AG10803 (cell line): ENCODE results near the gene RPS26.
A peak's percentile ranks its signal among the peaks of the same experiment; 100 is the strongest.
"Not testable (repeated sequence)": the region's sequence is repeated elsewhere in the genome, so short reads cannot be mapped to it uniquely, and the experiment has no call there.

ENCODE experiments used
- DNase-seq: peaks from one replicate; pipeline ENCODE4 v3.0.0; 2010; ENCODE audit warnings: low read depth
- H3K4me3 ChIP-seq: 2 replicates; pipeline ENCODE4 v1.5.1; 2011; ENCODE audit warnings: mild to moderate bottlenecking, low read length, control low read depth
- TF ChIP-seq, protein P1 (sequence below): conservative IDR thresholded peaks from 2 replicates; pipeline ENCODE4 v1.5.1; 2011; ENCODE audit warnings: mild to moderate bottlenecking, low read length, control low read depth, inconsistent platforms

Gene RPS26

DNA sequence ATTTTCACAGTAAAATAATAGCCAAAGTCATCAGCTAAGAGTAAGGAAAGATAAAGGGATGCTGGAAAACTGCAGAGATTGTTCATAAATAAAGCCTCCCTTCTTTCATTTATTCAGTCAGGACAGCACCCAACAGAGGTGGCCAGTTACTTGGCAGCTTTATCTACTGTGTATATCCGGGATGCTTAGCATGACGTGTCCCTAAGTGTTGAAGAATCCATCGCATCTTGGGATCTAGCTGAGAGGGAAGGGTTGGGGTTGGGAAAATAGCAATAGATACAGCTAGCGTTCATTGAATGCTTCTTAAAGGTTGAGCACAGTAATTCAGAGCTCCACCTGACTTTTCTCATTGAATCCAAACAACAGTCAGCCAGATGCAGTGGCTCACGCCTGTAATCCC lies 32.7 kb downstream of the RPS26 start:
- no peak for DNase-seq
- no peak overlapping the region for H3K4me3 ChIP-seq
- TF ChIP-seq, protein P1, sequence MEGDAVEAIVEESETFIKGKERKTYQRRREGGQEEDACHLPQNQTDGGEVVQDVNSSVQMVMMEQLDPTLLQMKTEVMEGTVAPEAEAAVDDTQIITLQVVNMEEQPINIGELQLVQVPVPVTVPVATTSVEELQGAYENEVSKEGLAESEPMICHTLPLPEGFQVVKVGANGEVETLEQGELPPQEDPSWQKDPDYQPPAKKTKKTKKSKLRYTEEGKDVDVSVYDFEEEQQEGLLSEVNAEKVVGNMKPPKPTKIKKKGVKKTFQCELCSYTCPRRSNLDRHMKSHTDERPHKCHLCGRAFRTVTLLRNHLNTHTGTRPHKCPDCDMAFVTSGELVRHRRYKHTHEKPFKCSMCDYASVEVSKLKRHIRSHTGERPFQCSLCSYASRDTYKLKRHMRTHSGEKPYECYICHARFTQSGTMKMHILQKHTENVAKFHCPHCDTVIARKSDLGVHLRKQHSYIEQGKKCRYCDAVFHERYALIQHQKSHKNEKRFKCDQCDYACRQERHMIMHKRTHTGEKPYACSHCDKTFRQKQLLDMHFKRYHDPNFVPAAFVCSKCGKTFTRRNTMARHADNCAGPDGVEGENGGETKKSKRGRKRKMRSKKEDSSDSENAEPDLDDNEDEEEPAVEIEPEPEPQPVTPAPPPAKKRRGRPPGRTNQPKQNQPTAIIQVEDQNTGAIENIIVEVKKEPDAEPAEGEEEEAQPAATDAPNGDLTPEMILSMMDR: no peak

DNA sequence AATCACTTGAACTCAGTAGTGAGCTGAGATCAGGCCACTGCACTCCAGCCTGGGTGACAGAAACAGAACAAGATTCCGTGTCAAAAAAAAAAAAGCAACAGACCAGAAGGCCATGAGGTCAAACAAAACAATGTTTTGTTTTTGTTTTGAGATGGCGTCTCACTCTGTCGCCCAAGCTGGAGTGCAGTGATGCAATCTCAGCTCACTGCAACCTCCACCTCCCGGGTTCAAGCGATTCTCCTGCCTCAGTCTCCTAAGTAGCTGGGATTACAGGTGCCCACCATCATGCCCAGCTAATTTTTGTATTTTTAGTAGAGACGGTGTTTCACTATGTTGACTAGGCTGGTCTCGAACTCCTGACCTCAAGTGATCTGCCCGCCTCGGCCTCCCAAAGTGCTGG lies 36.2 kb downstream of the RPS26 start:
- H3K4me3 ChIP-seq, DNase-seq: not testable (repeated sequence)

- TF ChIP-seq, protein P1: no peak
- 0 out of 2 replicates have a peak overlapping the region, but pooled peaks have one; percentile 15 for H3K4me3 ChIP-seq
- DNase-seq: no peak
Measured at GRCh38 chr12:56078427-56078826, 36.7 kb downstream of the RPS26 start.

DNA sequence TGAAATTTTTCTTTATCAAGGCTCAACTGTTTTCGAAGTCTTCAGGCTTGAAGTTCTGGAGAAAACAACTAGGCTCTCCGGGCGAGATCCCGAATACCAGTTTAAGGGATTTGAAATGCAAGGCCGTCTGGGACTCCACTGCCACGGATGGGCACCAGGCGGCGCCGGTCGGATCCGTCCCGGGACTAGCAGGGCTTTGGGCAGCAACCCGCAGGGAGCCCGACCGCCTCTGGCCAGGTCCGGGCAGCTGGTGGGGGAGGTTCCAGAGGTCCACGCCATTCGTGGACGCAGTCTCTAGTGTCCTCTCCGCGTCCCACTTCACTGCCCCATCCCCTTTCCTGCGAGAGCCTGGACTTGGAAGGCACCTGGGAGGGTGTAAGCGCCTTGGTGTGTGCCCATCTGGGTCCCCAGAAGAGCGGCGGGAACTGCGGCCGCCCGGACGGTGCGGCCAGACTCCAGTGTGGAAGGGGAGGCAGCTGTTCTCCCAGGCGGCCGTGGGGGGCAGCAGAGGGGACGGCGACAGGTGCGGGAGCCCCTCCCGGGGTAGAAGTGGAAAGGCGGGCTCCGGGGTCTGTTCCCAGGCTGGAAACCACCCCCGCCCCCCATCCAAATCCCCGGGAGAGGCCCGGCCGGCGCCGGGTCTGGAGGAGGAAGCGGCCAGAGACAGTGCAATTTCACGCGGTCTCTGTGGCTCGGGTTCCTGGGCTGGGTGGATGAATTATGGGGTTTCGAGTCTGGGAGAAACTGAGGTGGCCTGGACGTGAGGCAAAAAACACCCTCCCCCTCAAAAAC lies 37.4 kb downstream of the RPS26 start:
- H3K4me3 ChIP-seq: peak overlapping the region; percentile 60
- TF ChIP-seq, protein P1: peak; percentile 76
- DNase-seq: peak; percentile 79

DNA sequence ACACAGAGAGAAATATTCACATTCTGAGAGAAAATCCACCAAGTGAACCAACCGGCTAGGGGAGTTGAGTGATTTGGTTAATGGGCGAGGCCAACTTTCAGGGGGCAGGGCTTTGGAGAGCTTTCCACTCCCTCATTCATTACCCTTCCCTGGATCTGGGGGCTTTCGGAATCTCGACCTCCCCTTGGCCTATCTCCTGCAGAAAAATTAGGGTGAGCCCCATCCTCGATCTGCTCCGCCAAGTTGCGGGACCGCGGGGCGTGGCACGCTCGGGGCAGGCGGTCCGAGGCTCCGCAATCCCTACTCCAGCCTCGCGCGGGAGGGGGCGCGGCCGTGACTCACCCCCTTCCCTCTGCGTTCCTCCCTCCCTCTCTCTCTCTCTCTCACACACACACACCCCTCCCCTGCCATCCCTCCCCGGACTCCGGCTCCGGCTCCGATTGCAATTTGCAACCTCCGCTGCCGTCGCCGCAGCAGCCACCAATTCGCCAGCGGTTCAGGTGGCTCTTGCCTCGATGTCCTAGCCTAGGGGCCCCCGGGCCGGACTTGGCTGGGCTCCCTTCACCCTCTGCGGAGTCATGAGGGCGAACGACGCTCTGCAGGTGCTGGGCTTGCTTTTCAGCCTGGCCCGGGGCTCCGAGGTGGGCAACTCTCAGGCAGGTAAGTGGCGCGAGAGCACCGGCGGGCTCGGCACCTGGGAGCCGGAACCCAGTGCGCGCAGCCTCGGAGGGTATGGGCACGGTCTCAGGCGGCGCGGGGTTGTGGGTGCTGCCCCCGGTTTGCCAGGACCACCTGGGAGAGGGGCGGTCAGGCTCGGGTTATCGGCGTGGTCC lies 38.2 kb downstream of the RPS26 start, which contains the start of gene ERBB3:
TSS of gene ERBB3 (plus strand) at position 443 of the 833 bp plus-strand sequence. CDS start at position 579, 136 bp downstream.
- H3K4me3 ChIP-seq: peak within 1 kb of the TSS; percentile 60
- TF ChIP-seq, protein P1: peak; percentile 14; the same call in 1 of the 2 replicates
- DNase-seq: peak; percentile 76

DNA sequence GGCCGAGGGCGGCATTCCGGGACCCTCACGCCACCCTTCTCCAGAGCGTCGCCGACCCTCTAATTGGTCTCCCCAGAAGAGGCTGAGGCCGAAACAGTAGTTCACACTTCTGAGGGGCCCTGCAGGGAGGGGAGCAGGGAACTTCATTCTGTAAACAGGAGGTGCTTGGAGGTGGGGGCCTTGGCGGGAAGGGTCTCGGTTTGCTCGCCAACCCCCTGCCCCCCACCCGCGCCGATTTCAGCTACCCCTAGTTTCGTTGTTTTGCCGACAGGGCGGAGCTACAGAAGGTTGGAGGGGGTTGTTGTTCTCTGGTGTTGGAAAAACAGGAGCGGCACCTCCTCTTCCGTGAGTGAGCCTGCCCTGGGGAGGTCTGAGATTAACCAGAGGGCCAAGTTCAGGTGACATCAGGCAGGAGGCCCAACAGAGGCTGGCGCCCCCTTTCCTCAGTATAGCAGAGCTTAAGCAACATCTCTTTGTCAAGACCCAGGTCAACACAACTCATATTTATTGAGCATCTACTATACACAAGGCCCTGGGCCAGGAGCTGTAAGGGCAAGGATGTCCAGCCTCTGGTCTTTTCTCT lies 38.9 kb downstream of the RPS26 start:
- H3K4me3 ChIP-seq: peak overlapping the region; percentile 60
- TF ChIP-seq, protein P1: no peak
- DNase-seq: no peak
